ENCODE results near the gene NAMPT.
"Not testable (repeated sequence)": the region's sequence is repeated elsewhere in the genome, so short reads cannot be mapped to it uniquely, and the experiment has no call there.

The NAMPT gene

DNA sequence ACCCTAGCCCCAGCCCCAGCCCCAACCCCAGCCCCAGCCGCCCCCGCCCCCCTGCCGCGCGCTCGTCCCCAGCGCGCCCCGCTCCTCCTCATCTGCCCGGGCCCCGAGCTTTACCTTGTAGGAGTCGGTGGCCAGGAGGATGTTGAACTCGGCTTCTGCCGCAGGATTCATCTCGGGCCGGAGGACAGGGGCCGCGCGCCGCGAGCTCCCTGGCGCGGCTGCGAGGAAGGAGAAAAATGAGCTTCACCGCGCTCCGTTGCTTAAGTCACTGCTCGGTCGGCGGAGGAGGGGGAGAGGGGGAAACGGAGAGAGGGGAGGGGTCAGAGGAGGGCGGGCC lies at the start of gene NAMPT:
TSS of gene NAMPT (minus strand) at position 270 of the 337 bp plus-strand sequence. CDS start at position 171, 99 bp downstream.
- no peak for DNase-seq

- DNase-seq: no peak
Observed at GRCh38 chr7:106332201-106332600, 47.4 kb upstream of the NAMPT start.

DNA sequence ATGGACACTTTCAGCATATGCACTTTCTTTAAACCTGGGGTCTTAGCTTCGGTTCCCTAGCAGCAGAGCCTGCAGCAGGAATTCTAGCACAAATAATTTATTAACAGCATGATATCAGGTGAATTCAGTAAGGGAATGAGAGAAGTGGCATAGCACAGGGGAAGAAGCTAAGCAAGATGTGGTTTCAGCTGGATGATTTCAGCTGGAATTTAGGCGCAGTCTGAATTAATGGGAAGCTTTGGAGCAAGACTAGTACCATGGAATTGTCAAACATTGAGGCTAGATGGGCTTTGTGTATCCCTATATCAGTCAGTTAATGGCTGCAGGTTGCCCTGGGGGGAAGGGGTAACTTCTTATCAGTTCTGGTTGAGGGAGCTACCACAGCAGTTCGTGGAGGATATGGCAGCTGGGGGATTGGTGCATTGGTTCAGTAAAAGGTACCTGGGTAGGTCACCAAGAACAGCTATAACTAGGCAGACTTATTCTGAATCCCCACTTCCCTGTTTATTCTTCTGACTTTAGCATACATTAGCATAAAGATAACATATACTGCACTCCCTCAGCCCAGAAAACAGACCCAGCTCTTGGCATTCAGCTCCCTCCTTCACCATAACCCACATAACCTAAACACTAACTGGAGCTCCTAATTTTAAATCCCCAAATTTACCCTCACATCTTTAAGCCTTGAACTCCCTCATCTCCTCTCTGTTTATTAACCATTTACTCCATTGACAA lies 46.8 kb upstream of the NAMPT start:
- no peak for DNase-seq

GRCh38 chr7:106329971-106330733 lies 45.4 kb upstream of the NAMPT start:
- DNase-seq: no peak

DNA sequence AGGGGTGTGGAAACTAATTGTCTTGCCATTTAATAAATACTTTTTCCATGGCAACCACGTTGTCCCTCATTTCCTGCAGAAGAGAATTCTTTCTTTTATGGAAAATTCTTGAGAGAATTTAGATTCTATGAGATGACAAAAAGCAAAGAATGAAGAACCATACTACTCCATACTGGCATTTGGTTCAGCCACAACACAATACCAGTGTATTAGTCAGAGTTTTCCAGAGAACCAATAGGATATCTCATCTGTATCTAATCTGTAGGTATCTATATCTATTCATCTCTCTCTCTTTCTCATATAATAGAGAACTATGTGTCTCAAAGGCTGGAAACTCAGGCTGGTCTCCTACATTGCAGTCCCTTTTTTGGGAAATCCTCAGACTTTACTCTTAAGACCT lies 44.6 kb upstream of the NAMPT start:
- DNase-seq: no peak

GRCh38 chr7:106327538-106328481 lies 43.0 kb upstream of the NAMPT start:
- DNase-seq: no peak

DNA sequence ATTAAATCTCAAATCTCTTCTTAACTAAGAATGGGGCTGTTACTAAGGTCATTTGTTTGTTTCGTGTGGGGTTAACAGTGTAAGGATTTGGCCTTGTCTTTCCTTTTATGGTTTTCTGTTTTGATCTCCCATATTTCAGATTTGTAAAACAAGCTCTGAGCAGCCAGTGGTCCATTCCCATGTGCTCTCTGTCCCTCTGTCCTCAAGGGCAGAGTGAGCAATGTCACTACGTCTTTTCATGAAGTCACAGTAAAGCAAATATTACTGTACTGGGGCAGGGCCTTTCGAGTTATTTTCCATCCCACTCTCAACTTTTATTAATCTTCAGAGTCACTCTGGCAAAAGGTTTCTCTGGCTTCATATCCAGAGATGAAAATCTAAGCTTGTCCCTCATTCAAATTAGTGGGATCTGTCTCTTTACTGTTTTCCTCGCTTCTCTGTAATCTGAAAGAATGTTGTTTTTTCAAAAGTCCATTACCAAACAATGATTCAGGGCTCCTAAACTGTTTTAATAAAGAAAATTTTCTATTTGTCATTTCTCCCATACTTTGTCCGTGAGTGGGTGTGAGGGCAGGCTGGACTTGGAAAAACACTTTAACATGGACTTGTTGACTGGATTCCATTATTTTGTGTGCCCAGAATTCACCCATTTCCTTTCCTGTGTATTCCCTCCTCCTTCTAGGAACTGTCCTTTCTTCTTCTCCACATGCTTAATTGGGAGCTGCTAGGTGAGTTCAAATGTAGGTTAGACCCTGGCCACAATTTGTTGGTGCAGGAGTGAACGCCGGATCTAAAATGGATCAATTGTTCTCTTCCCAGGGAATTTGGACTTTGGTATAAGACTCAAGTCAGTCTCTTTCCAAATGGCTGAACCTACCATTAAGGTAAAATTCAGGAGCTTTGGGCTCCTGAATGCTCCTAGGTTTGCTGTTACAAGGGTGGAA lies 42.1 kb upstream of the NAMPT start:
- DNase-seq: no peak

DNA sequence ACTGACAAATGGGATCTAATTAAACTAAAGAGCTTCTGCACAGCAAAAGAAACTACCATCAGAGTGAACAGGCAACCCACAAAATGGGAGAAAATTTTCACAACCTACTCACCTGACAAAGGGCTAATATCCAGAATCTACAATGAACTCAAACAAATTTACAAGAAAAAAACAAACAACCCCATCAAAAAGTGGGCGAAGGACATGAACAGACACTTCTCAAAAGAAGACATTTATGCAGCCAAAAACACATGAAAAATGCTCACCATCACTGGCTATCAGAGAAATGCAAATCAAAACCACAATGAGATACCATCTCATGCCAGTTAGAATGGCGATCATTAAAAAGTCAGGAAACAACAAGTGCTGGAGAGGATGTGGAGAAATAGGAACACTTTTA lies 39.7 kb upstream of the NAMPT start:
- not testable (repeated sequence) for DNase-seq

DNA sequence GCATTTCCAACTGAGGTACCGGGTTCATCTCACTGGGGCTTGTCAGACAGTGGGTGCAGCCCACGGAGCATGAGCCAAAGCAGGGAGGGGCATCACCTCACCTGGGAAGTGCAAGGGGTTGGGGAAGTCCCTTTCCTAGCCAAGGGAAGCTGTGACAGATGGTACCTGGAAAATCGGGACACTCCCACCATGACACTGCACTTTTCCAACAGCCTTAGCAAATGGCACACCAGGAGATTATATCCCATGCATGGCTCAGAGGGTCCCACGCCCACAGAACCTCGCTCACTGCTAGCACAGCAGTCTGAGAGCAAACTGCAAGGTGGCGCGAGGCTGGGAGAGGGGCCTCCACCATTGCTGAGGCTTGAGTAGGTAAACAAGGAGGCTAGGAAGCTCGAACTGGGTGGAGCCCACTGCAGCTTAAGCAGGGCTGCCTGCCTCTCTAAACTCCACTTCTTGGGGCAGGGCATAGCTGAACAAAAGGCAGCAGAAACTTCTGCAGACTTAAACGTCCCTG lies 35.5 kb upstream of the NAMPT start:
- not testable (repeated sequence) for DNase-seq

DNA sequence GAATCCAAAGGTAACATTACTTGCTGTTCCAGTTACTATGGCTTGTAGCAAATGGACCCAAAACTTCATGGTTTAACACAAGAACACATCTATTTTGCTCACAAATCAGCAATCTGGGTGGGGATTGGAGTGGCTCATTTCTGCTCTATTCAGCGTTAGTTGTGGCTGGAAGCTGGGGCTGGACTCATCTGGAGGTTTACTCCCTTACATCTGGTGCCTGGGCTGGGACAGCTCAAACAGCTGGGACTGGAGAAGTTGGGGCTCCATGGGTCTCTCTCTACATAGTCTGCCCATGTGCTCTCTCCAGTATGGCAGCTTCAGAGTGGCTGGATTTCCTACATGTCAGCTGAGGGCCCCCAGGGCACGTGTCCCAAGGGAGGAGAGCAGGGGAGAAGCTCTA lies 33.7 kb upstream of the NAMPT start:
- no peak for DNase-seq

- DNase-seq: no peak
Observed at GRCh38 chr7:106317971-106318370, 33.2 kb upstream of the NAMPT start.

- DNase-seq: no peak
Observed at GRCh38 chr7:106316947-106317346, 32.2 kb upstream of the NAMPT start.

- DNase-seq: no peak
Observed at GRCh38 chr7:106314875-106315274, 30.1 kb upstream of the NAMPT start.

GRCh38 chr7:106313966-106314365 lies 29.2 kb upstream of the NAMPT start:
- no peak for DNase-seq

DNA sequence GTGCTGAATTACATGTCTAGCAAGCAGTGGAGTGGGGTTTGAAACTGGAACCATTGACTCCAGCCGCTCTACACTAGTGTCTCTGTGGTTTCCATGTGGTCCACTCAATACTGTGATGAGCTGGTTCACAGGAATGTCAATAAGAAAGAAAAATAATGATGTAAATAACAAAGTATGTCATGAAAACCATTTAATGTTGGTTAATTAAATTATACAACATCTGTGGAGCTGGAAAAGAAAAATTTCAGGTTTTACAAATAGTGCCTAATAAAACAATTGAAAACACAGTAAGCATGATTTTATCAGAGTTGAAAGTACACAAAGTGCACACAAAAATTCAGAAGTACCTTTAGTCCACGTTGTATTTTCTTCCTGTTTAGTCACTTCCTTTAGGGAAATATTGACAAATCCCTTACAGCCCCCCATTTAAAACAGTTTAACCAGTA lies 28.7 kb upstream of the NAMPT start:
- DNase-seq: no peak

DNA sequence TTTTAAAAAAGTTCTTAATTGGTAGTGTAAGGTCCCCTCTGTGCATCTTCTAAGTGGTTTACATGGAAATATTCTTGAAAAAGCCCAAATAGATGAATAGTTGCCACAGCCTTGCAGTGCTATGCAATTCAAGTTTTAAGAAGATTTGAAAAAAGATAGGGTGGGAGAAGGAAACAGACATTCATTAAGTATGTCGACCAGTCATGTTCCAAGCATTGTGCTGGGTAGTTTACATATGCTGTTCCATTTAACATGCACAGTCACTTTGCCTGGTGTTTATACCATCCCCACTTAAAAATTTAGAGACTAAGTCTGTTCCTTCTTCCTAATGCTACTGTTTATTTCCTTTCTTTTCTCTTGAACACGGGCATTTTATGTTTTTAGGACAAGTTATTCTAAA lies 28.1 kb upstream of the NAMPT start:
- DNase-seq: no peak

DNA sequence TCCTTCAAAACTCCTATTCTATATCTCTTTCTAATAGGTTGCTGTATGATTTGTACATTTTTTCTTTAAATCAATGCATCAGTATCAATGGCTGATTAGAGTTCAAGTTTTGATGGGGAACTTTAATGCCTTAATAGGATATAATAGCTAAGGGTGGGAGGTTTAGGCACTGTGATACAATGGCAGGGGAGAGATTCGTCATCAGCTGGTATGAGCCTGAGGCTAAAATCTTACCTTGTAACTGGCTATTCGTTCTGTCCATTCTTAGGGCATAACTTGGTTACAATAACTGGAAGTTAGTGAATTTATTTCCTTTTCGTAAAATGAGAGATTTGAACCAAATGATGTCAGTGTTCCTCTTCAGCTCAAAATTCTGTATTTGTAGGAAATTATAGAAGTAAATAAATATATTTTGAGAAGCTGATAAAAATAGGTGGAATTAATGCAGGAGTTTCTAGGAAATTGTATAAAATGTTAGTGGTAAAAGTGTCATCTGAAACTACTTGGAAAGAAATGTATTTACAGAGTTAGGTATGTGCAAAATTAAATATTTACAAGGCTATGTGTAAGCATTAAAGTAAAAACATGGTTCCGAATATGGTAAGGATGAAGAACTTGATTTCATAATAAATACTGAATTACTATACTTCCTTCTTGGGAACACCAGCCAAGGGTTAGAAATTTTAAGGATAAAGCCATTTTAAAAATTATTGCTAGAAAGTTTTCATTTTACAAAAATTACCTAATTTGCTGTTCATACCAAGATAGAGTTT lies 27.5 kb upstream of the NAMPT start:
- no peak for DNase-seq

GRCh38 chr7:106309362-106309761 lies 24.6 kb upstream of the NAMPT start:
- DNase-seq: no peak

- DNase-seq: no peak
Observed at GRCh38 chr7:106306256-106306655, 21.5 kb upstream of the NAMPT start.

DNA sequence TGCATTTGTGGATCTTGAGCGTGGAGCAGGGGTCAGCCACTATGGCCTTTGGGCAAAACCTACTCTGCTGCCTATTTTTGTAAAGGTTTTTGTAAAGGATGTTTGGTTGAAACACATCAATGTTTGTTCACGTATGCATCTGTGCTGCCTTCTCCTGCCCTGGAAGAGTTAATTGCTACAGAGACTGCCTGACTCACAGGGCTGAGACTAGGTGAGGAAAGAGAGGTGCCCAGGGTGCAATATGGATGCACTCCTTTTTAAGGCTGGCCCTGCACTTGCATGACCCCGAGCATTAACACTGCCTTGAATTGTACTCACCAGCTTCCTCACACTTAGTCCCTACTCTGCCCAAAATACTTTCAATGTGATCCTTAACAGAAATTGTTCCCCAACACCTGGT lies 20.9 kb upstream of the NAMPT start:
- DNase-seq: no peak

- DNase-seq: no peak
Observed at GRCh38 chr7:106304568-106304967, 19.8 kb upstream of the NAMPT start.

All from activated CD4-positive, CD25-positive, alpha-beta regulatory T cell (primary cell).